H1 (cell line): Measurements from ENCODE around the gene HSFX2. TPM values are rescaled to one million over a fixed set of nuclear protein-coding genes. Genes with fewer than 3 reads are reported as not detected.

Source experiments
- CTCF ChIA-PET: fragments of 300-600 bp; sonication (Branson Sonifier 250); formaldehyde crosslinking; loops from one replicate; lab custom pipeline; 2021; ENCODE audit not compliant: partially characterized antibody; lab: Charles Lee
- POLR2A ChIA-PET: fragments of 300-600 bp; sonication (Branson Sonifier 250); formaldehyde crosslinking; loops from one replicate; lab custom pipeline; 2021; ENCODE audit warnings: inconsistent platforms; ENCODE audit not compliant: partially characterized antibody; lab: Charles Lee
- DNase-seq, 2 experiments: peaks; one replicate each; pipeline versions ENCODE4 v3.0.0 to v3.0.0-alpha.2; 2010 to 2022; ENCODE audit warnings: low spot score in 2 of 2, low read depth in 1 of 2, mixed read lengths in 1 of 2
- FAIRE-seq: peaks from 2 replicates; lab custom pipeline; 2011; peaks lifted over from hg19 to GRCh38; lab: Jason Lieb, UNC
- H2AFZ ChIP-seq: 2 replicates; pipeline ENCODE4 v1.8.1; 2012; ENCODE audit warnings: low read length, inconsistent platforms
- H2AK5ac ChIP-seq: 2 replicates; pipeline ENCODE4 v1.6.1; 2013; ENCODE audit warnings: low read depth, low read length
- H2BK120ac ChIP-seq: replicated peaks from 2 replicates; pipeline ENCODE3; 2013; ENCODE audit warnings: low read depth, low read length, inconsistent platforms
- H2BK12ac ChIP-seq: 2 replicates; pipeline ENCODE4 v1.6.1; 2013; ENCODE audit warnings: low read depth, low read length
- H2BK15ac ChIP-seq: 2 replicates; pipeline ENCODE4 v1.6.1; 2013; ENCODE audit warnings: low read length
- H2BK20ac ChIP-seq: 2 replicates; pipeline ENCODE4 v1.6.1; 2013; ENCODE audit warnings: low read length
- H2BK5ac ChIP-seq: 2 replicates; pipeline ENCODE4 v1.6.1; 2013; ENCODE audit warnings: low read depth, low read length
- H3K14ac ChIP-seq: 2 replicates; pipeline ENCODE4 v1.6.1; 2013; ENCODE audit warnings: inconsistent platforms; ENCODE audit not compliant: insufficient read length
- H3K18ac ChIP-seq: 2 replicates; pipeline ENCODE4 v1.6.1; 2013; ENCODE audit warnings: low read length; ENCODE audit errors: extremely low read depth
- H3K23ac ChIP-seq: 2 replicates; pipeline ENCODE4 v1.6.1; 2013; ENCODE audit warnings: inconsistent platforms; ENCODE audit not compliant: insufficient read length
- H3K23me2 ChIP-seq: 2 replicates; pipeline ENCODE4 v1.6.1; 2013; ENCODE audit warnings: low read depth, low read length
- H3K27ac ChIP-seq: 2 replicates; pipeline ENCODE4 v1.6.1; 2011; ENCODE audit warnings: low read depth, low read length, inconsistent platforms
- H3K27me3 ChIP-seq, 4 experiments: replicated peaks in 1 of 4; 1 replicate in 1 of 4; 2 replicates in 3 of 4; pipeline versions ENCODE4 v1.6.1 to v1.8.1; 2011 to 2013; ENCODE audit warnings: low read length in 3 of 4, mild to moderate bottlenecking in 3 of 4, inconsistent platforms in 2 of 4, mixed read lengths in 2 of 4, moderate library complexity in 1 of 4; ENCODE audit not compliant: control insufficient read depth in 3 of 4, insufficient read depth in 3 of 4; ENCODE audit errors: extremely low read depth in 1 of 4
- H3K36me3 ChIP-seq, 4 experiments: 2 replicates each; pipeline versions ENCODE4 v1.6.1 to v1.8.1; 2011 to 2013; ENCODE audit warnings: mild to moderate bottlenecking in 4 of 4, low read length in 3 of 4, moderate library complexity in 2 of 4, control low read depth in 1 of 4, inconsistent platforms in 1 of 4; ENCODE audit not compliant: insufficient read depth in 4 of 4, control insufficient read depth in 2 of 4
- H3K4ac ChIP-seq: replicated peaks from 2 replicates; pipeline ENCODE3; 2013; ENCODE audit warnings: low read length, low read depth, mixed read lengths, inconsistent platforms; ENCODE audit not compliant: insufficient read length
- H3K4me1 ChIP-seq, 4 experiments: replicated peaks in 1 of 4; 1 replicate in 1 of 4; 2 replicates in 3 of 4; pipeline versions ENCODE4 v1.6.1 to v1.8.1; 2011 to 2013; ENCODE audit warnings: low read length in 3 of 4, inconsistent platforms in 2 of 4, mixed read lengths in 1 of 4; ENCODE audit not compliant: insufficient read depth in 4 of 4, control insufficient read depth in 3 of 4
- H3K4me2 ChIP-seq, 2 experiments: 2 replicates each; pipeline versions ENCODE4 v1.6.1 to v1.8.1; 2011 to 2013; ENCODE audit warnings: low read depth in 2 of 2, low read length in 2 of 2, control low read depth in 1 of 2, inconsistent platforms in 1 of 2, mild to moderate bottlenecking in 1 of 2; ENCODE audit not compliant: insufficient read depth in 1 of 2
- H3K4me3 ChIP-seq, 4 experiments: fragments of 200-600, 300-600 bp in 1 of 4; sonication (generic), shearing (Covaris generic), sonication (Bioruptor Twin) in 1 of 4; 2 replicates each; pipeline versions ENCODE4 v1.5.1 to v1.8.1; 2011 to 2016; ENCODE audit warnings: low read length in 4 of 4, low read depth in 3 of 4, control low read depth in 2 of 4, inconsistent platforms in 2 of 4, mild to moderate bottlenecking in 2 of 4, mixed read lengths in 1 of 4, moderate library complexity in 1 of 4; ENCODE audit not compliant: insufficient read depth in 2 of 4; ENCODE audit errors: extremely low read depth in 1 of 4
- H3K56ac ChIP-seq: replicated peaks from 2 replicates; pipeline ENCODE3; 2013; ENCODE audit warnings: low read depth, mild to moderate bottlenecking, mixed read lengths, low read length, inconsistent platforms; ENCODE audit not compliant: insufficient read length
- H3K79me1 ChIP-seq: 2 replicates; pipeline ENCODE4 v1.6.1; 2013; ENCODE audit warnings: low read depth, low read length, control low read depth
- H3K79me2 ChIP-seq, 2 experiments: 2 replicates each; pipeline versions ENCODE4 v1.6.1 to v1.8.1; 2012 to 2013; ENCODE audit warnings: low read length in 2 of 2, mild to moderate bottlenecking in 2 of 2, inconsistent platforms in 1 of 2; ENCODE audit not compliant: insufficient read depth in 2 of 2, control insufficient read depth in 1 of 2
- H3K9ac ChIP-seq, 4 experiments: replicated peaks in 1 of 4; 1 replicate in 1 of 4; 2 replicates in 3 of 4; pipeline versions ENCODE4 v1.6.1 to v1.8.1; 2011 to 2013; ENCODE audit warnings: low read depth in 3 of 4, low read length in 3 of 4, control low read depth in 2 of 4, mild to moderate bottlenecking in 2 of 4, moderate library complexity in 2 of 4, inconsistent platforms in 1 of 4; ENCODE audit errors: extremely low read depth in 1 of 4
- H3K9me3 ChIP-seq, 2 experiments: 2 replicates each; pipeline versions ENCODE4 v1.6.1 to v1.8.1; 2012 to 2013; ENCODE audit warnings: mild to moderate bottlenecking in 2 of 2, moderate library complexity in 2 of 2, control low read depth in 1 of 2, inconsistent platforms in 1 of 2, low read depth in 1 of 2, low read length in 1 of 2, mixed read lengths in 1 of 2; ENCODE audit not compliant: insufficient read depth in 2 of 2
- H4K20me1 ChIP-seq, 2 experiments: replicated peaks in 1 of 2; 2 replicates each; pipeline versions ENCODE3 to v1.8.1; 2011 to 2013; ENCODE audit warnings: inconsistent platforms in 2 of 2, low read length in 2 of 2, mild to moderate bottlenecking in 1 of 2; ENCODE audit not compliant: insufficient read depth in 2 of 2, control insufficient read depth in 1 of 2
- H4K5ac ChIP-seq: 2 replicates; pipeline ENCODE4 v1.6.1; 2013; ENCODE audit warnings: low read length, low read depth, mixed read lengths, inconsistent platforms; ENCODE audit not compliant: insufficient read length
- H4K8ac ChIP-seq: 2 replicates; pipeline ENCODE4 v1.8.0; 2013; ENCODE audit warnings: mild to moderate bottlenecking, moderate library complexity, low read length, inconsistent platforms; ENCODE audit not compliant: insufficient read depth; ENCODE audit errors: extremely low read depth
- H4K91ac ChIP-seq: replicated peaks from 2 replicates; pipeline ENCODE3; 2013; ENCODE audit warnings: low read length, mixed read lengths, inconsistent platforms; ENCODE audit not compliant: insufficient read length
- ASH2L ChIP-seq: fragments of 200-600, 300-600 bp; sonication (generic); IDR thresholded peaks from one replicate; pipeline ENCODE4 v1.7.1; 2017; ENCODE audit warnings: low read length
- BRCA1 ChIP-seq: IDR thresholded peaks from 2 replicates; pipeline ENCODE4 v1.6.1; 2012; ENCODE audit warnings: low read depth, low read length, improper control_type of control experiment
- CTBP2 ChIP-seq: IDR thresholded peaks from 2 replicates; pipeline ENCODE4 v1.7.0; 2011; ENCODE audit warnings: borderline replicate concordance, mild to moderate bottlenecking, moderate library complexity, mixed read lengths, low read length; ENCODE audit not compliant: insufficient read depth, insufficient read length
- EP300 ChIP-seq, 2 experiments: IDR thresholded peaks; 1 replicate in 1 of 2; 2 replicates in 1 of 2; pipeline ENCODE4 v1.6.1; 2011 to 2012; ENCODE audit warnings: low read depth in 2 of 2, low read length in 2 of 2, mild to moderate bottlenecking in 2 of 2, borderline replicate concordance in 1 of 2, inconsistent platforms in 1 of 2, moderate library complexity in 1 of 2
- EZH2 ChIP-seq: fragments of 200-600 bp; sonication (generic); IDR thresholded peaks from 2 replicates; pipeline ENCODE4 v1.7.1; 2012; ENCODE audit warnings: low read depth, mild to moderate bottlenecking, moderate library complexity, low read length, inconsistent platforms; ENCODE audit not compliant: severe bottlenecking
- GTF2F1 ChIP-seq: IDR thresholded peaks from 2 replicates; pipeline ENCODE4 v1.6.1; 2012; ENCODE audit warnings: low read depth, low read length, improper control_type of control experiment, borderline replicate concordance
- NRF1 ChIP-seq: IDR thresholded peaks from 2 replicates; pipeline ENCODE4 v1.6.1; 2011; ENCODE audit warnings: mild to moderate bottlenecking, low read depth, low read length, improper control_type of control experiment
- POLR2AphosphoS5 ChIP-seq: IDR thresholded peaks from 2 replicates; pipeline ENCODE4 v1.6.1; 2011; ENCODE audit warnings: low read depth, low read length
- SIX5 ChIP-seq: IDR thresholded peaks from 2 replicates; pipeline ENCODE4 v1.6.1; 2011; ENCODE audit warnings: mild to moderate bottlenecking, low read depth, low read length
- SUZ12 ChIP-seq: fragments of 200-600 bp; sonication (generic); IDR thresholded peaks from 2 replicates; pipeline ENCODE4 v1.6.1; 2012; ENCODE audit warnings: mild to moderate bottlenecking, inconsistent platforms, low read length, moderate library complexity, mixed read lengths
- TBP ChIP-seq: IDR thresholded peaks from 2 replicates; pipeline ENCODE4 v1.6.1; 2011; ENCODE audit warnings: low read depth, low read length, improper control_type of control experiment
- WGBS, 2 experiments: shearing (Covaris generic) in 1 of 2; methylation state at CpG; one replicate each; pipeline versions ENCODE4 v1.1.6 to v1.1.7; 2013 to 2015; ENCODE audit warnings: low lambda C conversion rate in 2 of 2, mixed read lengths in 2 of 2, inconsistent platforms in 1 of 2, low coverage in 1 of 2, missing lambda C conversion rate in 1 of 2; ENCODE audit not compliant: insufficient replicate concordance in 2 of 2, insufficient coverage in 1 of 2, insufficient read length in 1 of 2; ENCODE audit errors: extremely low coverage in 1 of 2, missing lambda C conversion rate in 1 of 2; 5-methylcytosine and 5-hydroxymethylcytosine counted together
- polyA plus RNA-seq, 7 experiments: library from polyadenylated mRNA; depleted of rRNA in 3 of 7; stranded (reverse) in 5 of 7; unstranded in 2 of 7; fragments of >200 nt in 5 of 7; fragments of 200-250 nt in 2 of 7; gene quantifications; 1 replicate in 5 of 7; 2 replicates in 1 of 7; 4 replicates in 1 of 7; pipeline versions ENCODE4 v1.2.1 to v1.2.3, GENCODE V29; 2011 to 2013; ENCODE audit warnings: missing spikeins in 2 of 7, mixed read lengths in 2 of 7
- total RNA-seq: library from RNA; stranded (reverse); fragmentation: NEBNext Ultra II Directional; extraction: Animal tissue kit (Norgen Biotek cat#: 25700); gene quantifications from 2 replicates; pipeline ENCODE4 v1.2.1, GENCODE V29; 2021

HSFX2 gene
- total and polyA plus RNA-seq, 2 of the 8 experiments (the other 6 are each of a cell fraction or from before 2014, with no cell fraction given): 0.17 TPM; not detected in 1

DNA sequence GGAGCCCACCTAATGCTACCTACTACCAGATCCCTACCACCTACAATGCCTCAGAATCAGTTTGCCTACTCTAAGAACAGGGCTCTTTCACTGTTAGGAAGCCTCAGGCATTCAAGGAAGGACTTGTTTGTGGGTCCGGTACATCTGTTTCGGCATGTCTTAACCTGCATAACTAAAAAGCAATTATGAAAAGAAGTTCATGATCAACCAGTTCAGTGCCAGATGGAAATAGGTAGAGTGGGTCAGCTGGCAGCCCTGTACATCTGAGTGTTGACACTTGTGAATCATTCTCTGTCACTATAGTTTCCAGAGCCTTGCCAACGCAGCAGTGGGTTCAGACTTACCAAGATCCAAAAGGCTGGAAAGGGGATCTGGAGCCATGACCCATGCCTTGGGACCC is 33.2 kb upstream of the HSFX2 start:
- Histone ChIP-seq H4K20me1 (peaks cover 3 to 4% of the 10 kb centered on the region in 2 experiments), H4K91ac (no peak overlapping the region), H3K23ac (no peak overlapping the region), H2BK15ac (no peak overlapping the region), H3K9ac (no peak overlapping the region), H3K4me3 (no peak overlapping the region), H2AK5ac (no peak overlapping the region), H3K18ac (no peak overlapping the region), H3K4me1 (peaks cover 0 to 11% (median 2%) of the 10 kb centered on the region in 4 experiments; a peak in 3 of 7 replicates), H3K79me2 (peaks cover 0 to 32% of the 10 kb centered on the region in 2 experiments; a peak in 2 of 4 replicates), H3K27ac (no peak overlapping the region), H2BK20ac (no peak overlapping the region), H3K36me3 (no peaks in the 10 kb centered on the region), H3K23me2 (peaks cover 4% of the 10 kb centered on the region; the same call in 1 of the 2 replicates), H2BK12ac (no peak overlapping the region), H3K9me3 (no peaks in the 10 kb centered on the region), H2AFZ (no peak overlapping the region), H3K4ac (no peak overlapping the region), H3K27me3 (peaks cover 2 to 15% (median 8%) of the 10 kb centered on the region in 4 experiments; a peak in 5 of 7 replicates), H3K56ac (no peak overlapping the region), H2BK5ac (no peak overlapping the region), H3K14ac (no peak overlapping the region), H3K4me2 (no peak overlapping the region), H4K5ac (no peak overlapping the region), H2BK120ac (no peak overlapping the region), H4K8ac (no peak overlapping the region), H3K79me1 (no peaks in the 10 kb centered on the region)
- ChIA-PET CTCF (no interaction called here), POLR2A (interaction anchor here (0.9 kb wide), 1 partner anchor 9 kb away, joined by 3 read pairs; no protein-coding TSS in a partner anchor)
- WGBS, 2 experiments: 95% methylated on average over 3 of the region's 3 CpGs; no CpG with 5 or more reads in 1 of the 2 experiments
- TF ChIP-seq EP300 (IDR thresholded peaks at IDR 0.05; ENCODE audit: borderline replicate concordance in 1 of 2, low read depth in 2 of 2, low read length in 2 of 2): no peak
- no peak for TF ChIP-seq GTF2F1
- TF ChIP-seq BRCA1: no peak
- TF ChIP-seq SUZ12: no peak
- TF ChIP-seq TBP: no peak
- TF ChIP-seq ASH2L: no peak
- TF ChIP-seq EZH2: no peak
- no peak for TF ChIP-seq POLR2AphosphoS5
- TF ChIP-seq CTBP2: no peak
- no peak for TF ChIP-seq NRF1
- TF ChIP-seq SIX5: no peak
- DNase-seq (no peak), FAIRE-seq (no peak)
